Bronchial epithelial cell (primary cell): Measurements from ENCODE around the gene NF2. TPM values are rescaled to one million over a fixed set of nuclear protein-coding genes. Genes with fewer than 3 reads are reported as not detected.

Experiments
- DNase-seq: peaks from one replicate; pipeline ENCODE4 v3.0.0-alpha.2; 2010; ENCODE audit warnings: low read depth
- FAIRE-seq: peaks from 2 replicates; lab custom pipeline; 2011; peaks lifted over from hg19 to GRCh38; lab: Jason Lieb, UNC
- H3K27me3 ChIP-seq: 2 replicates; pipeline ENCODE4 v1.5.1; 2011; ENCODE audit warnings: low read length; ENCODE audit not compliant: control insufficient read depth, insufficient read depth
- H3K36me3 ChIP-seq: 2 replicates; pipeline ENCODE4 v1.5.1; 2011; ENCODE audit warnings: low read length; ENCODE audit not compliant: control insufficient read depth, insufficient read depth
- H3K4me3 ChIP-seq: 2 replicates; pipeline ENCODE4 v1.5.1; 2011; ENCODE audit warnings: mild to moderate bottlenecking, low read depth, low read length, control low read depth
- total RNA-seq: library from RNA; depleted of rRNA; stranded (reverse); fragments of >200 nt; gene quantifications from 2 replicates; pipeline ENCODE4 v1.2.1, GENCODE V29; 2014
- TF ChIP-seq, protein P1 (sequence below): IDR thresholded peaks from 2 replicates; pipeline ENCODE4 v1.5.1; 2011; ENCODE audit warnings: mild to moderate bottlenecking, moderate library complexity, low read length, control low read depth, inconsistent platforms; ENCODE audit not compliant: insufficient read depth, severe bottlenecking

NF2 gene
- total RNA-seq, 1 donor from 2014 or later = 28.4 TPM

DNA sequence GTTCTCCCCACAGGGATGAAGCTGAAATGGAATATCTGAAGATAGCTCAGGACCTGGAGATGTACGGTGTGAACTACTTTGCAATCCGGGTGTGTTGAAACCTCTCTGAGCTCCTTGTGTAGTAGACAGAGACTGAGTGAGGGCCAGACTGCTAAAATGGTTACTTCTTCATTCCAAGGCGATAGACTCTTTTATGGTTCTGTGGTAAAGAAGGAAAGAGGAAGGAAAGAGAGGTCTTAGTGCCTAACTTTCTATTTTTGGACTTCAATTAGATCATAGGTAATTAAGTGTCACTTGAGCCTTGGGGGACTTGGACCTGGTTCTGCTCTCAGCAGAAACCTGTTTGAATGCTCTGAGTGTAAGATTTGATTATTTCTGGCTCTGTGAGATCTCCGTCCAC is 54.7 kb downstream of the NF2 start:
- no peak for DNase-seq
- no peak for FAIRE-seq
- no peaks in the 10 kb centered on the region for H3K27me3 ChIP-seq
- peaks cover 10% of the 10 kb centered on the region for H3K36me3 ChIP-seq
- TF ChIP-seq, protein P1, sequence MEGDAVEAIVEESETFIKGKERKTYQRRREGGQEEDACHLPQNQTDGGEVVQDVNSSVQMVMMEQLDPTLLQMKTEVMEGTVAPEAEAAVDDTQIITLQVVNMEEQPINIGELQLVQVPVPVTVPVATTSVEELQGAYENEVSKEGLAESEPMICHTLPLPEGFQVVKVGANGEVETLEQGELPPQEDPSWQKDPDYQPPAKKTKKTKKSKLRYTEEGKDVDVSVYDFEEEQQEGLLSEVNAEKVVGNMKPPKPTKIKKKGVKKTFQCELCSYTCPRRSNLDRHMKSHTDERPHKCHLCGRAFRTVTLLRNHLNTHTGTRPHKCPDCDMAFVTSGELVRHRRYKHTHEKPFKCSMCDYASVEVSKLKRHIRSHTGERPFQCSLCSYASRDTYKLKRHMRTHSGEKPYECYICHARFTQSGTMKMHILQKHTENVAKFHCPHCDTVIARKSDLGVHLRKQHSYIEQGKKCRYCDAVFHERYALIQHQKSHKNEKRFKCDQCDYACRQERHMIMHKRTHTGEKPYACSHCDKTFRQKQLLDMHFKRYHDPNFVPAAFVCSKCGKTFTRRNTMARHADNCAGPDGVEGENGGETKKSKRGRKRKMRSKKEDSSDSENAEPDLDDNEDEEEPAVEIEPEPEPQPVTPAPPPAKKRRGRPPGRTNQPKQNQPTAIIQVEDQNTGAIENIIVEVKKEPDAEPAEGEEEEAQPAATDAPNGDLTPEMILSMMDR = no peak
- no peak overlapping the region for H3K4me3 ChIP-seq

DNA sequence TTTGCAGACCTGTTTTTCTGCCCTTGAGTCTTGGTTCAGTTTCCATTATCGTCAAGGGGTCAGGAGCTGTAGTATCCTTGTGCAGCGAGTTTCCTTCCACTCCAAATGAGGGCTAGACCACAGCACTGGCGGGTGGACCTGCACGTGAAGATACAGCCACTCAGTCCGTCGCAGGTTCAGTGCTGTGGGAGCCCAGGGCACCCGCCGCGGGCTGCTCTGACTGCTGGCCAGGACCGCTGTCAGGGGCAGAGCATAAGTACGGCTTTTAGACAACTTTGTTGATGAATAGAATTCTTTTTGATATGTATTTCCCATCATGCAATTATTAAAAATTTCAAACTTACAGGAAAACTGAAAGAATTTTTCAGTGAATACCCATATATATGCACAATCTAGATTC is 56.6 kb downstream of the NF2 start:
- Histone ChIP-seq H3K4me3 (no peak overlapping the region), H3K27me3 (no peaks in the 10 kb centered on the region), H3K36me3 (peaks cover 14% of the 10 kb centered on the region)
- FAIRE-seq (no peak), DNase-seq (no peak)
- TF ChIP-seq, protein P1 = no peak

DNA sequence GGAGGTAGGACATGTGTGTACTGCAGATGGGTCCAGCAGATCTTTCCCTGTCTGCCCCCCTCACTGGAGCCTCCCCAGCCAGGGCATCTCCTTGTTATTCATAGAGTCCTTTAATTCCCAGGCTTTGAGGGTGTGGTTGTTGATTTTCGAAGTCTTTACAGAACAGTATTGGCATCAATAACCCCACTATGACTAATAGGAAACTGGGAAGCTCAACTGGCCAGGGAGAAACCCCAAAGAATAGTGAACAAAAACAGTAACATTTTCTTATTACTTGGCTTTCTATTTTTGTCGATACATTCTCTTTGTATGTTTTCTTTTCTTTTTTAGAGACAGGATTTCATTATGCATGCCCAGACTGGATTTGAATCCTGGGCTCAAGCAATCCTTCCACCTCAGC is 57.9 kb downstream of the NF2 start:
- DNase-seq (peak; percentile 68), FAIRE-seq (no peak)
- TF ChIP-seq, protein P1 = no peak
- Histone ChIP-seq H3K36me3 (peaks cover 10% of the 10 kb centered on the region), H3K4me3 (no peak overlapping the region), H3K27me3 (no peaks in the 10 kb centered on the region)

DNA sequence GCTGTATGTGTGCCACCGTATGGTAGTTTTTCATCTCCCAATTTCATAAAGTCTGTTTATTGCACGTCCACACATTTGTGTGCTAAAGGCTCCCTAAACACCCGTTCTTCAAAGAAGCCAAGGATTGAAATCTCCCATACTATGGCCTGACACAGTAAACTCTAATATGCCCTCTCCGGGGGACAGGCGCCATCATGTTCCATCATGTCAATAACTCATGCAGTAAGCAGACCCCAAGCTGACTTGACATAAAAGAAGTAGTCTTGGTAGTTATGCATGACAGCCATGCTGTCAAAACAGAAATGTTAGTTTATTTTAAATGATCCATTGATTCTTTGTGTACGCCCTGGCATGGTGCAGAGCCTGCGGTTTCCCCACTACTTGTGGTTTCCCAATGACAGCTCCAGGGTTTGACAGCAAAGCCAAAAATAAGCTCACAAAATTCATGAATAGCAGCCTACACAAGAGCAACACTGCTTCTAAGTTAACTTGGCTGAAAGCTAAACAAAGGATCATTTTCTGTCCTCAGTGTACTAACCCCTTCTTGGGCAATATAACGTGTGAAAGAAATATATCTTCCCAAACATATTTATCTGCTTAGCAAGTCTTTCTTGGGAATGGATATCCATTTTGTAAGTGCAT is 59.9 kb downstream of the NF2 start:
- Histone ChIP-seq H3K36me3 (peaks cover 8% of the 10 kb centered on the region), H3K4me3 (no peak overlapping the region)

DNA sequence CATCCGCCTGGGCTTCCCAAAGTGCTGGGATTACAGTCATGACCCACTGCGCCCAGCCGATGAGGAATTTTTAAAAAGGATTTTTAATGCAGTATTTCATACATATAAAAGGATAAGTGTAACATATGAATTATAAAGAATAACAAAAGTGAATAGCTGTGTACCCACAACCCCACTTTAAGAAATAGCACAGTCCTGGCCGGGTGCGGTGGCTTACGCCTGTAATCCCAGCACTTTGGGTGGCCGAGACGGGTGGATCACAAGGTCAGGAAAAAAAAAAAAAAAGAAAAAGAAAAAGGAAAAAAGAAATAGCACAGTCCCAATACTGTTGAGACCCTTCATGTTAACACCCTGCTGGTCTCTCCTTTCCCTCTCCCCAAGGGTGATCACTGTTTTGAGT is 62.1 kb downstream of the NF2 start:
- TF ChIP-seq, protein P1 = no peak
- peaks cover 10% of the 10 kb centered on the region for H3K36me3 ChIP-seq
- no peaks in the 10 kb centered on the region for H3K27me3 ChIP-seq
- DNase-seq = no peak
- no peak overlapping the region for H3K4me3 ChIP-seq
- no peak for FAIRE-seq

More for the DNA sequence above, 59.9 kb downstream of the NF2 start:
- H3K27me3 ChIP-seq = no peaks in the 10 kb centered on the region
- no peak for DNase-seq
- FAIRE-seq = no peak
- TF ChIP-seq, protein P1 = no peak

DNA sequence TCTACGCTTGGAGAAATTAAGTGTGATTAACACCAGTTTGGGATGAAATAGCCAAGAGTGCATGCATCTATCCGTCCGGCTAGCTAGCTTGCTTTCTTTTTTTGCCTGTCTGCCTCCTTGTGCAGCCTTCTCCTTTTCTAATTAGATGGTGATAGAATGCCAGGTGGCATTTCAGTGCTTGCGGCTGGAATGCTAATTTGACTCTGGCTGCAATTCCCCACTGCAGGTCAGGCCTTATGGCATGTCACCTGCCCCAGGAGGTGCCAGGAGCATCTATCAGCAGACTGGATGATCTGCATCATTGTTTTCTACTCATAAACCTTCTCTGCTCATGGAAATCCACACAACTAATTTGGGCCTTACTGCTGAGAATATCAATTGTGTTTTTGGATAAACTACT is 65.2 kb downstream of the NF2 start:
- H3K27me3 ChIP-seq = no peaks in the 10 kb centered on the region
- TF ChIP-seq, protein P1 = no peak
- H3K36me3 ChIP-seq = peaks cover 13% of the 10 kb centered on the region
- no peak for FAIRE-seq
- no peak overlapping the region for H3K4me3 ChIP-seq
- DNase-seq = no peak
